Adrenal gland (tissue), 5 donors: ENCODE data around the gene CLMN.

ENCODE experiments used
- CTCF ChIP-seq, 6 experiments: fragments of 450-650 bp in 4 of 6; fragments of 200-600 bp in 2 of 6; sonication (generic) in 1 of 6; IDR thresholded peaks; 1 replicate in 5 of 6; 2 replicates in 1 of 6; pipeline versions ENCODE4 v1.5.1 to v1.8.0; 2016 to 2021; ENCODE audit warnings: antibody characterized with exemption in 6 of 6, mild to moderate bottlenecking in 2 of 6, moderate library complexity in 1 of 6
- POLR2A ChIP-seq, 2 donors: fragments of 450-650 bp; IDR thresholded peaks; one replicate each; pipeline ENCODE4 v1.6.1; 2017; ENCODE audit warnings: antibody characterized with exemption in 2 of 2, mild to moderate bottlenecking in 2 of 2, moderate library complexity in 1 of 2
- donor health status: DM: no; HTN: no; CAD: no.

- TF ChIP-seq CTCF (IDR thresholded peaks at IDR 0.05) = no peak
- no peak for TF ChIP-seq POLR2A (IDR thresholded peaks at IDR 0.05)
Measured at GRCh38 chr14:95287176-95287754, 32.4 kb downstream of the CLMN start.
